CD14-positive monocyte (primary cell): Measurements from ENCODE around the gene CCBE1. TPM values are rescaled to one million over a fixed set of nuclear protein-coding genes. Genes with fewer than 3 reads are reported as not detected.

Source experiments
- DNase-seq, 3 donors: peaks; one replicate each; pipeline ENCODE4 v3.0.0-alpha.2; 2011 to 2022
- H2AFZ ChIP-seq: 2 replicates; pipeline ENCODE4 v1.6.0; 2012; ENCODE audit warnings: mild to moderate bottlenecking, low read depth, low read length, inconsistent platforms; ENCODE audit not compliant: insufficient read depth, poor library complexity, severe bottlenecking
- H3K27ac ChIP-seq, 2 donors: 1 replicate in 1 of 2; 2 replicates in 1 of 2; pipeline ENCODE4 v1.5.1; 2012 to 2013; ENCODE audit warnings: low read length in 2 of 2, control low read depth in 1 of 2, inconsistent platforms in 1 of 2, low read depth in 1 of 2, mild to moderate bottlenecking in 1 of 2
- H3K27me3 ChIP-seq, 2 donors: one replicate each; pipeline versions ENCODE4 v1.6.0 to v1.6.1; 2011 to 2013; ENCODE audit warnings: low read length in 2 of 2; ENCODE audit not compliant: control insufficient read depth in 2 of 2, insufficient read depth in 2 of 2
- H3K36me3 ChIP-seq, 2 donors: replicated peaks in 1 of 2; 1 replicate in 1 of 2; 2 replicates in 1 of 2; pipeline versions ENCODE4 v1.5.1 to v1.6.1; 2012 to 2013; ENCODE audit warnings: low read length in 2 of 2, control low read depth in 1 of 2, inconsistent platforms in 1 of 2, mild to moderate bottlenecking in 1 of 2; ENCODE audit not compliant: insufficient read depth in 2 of 2, control insufficient read depth in 1 of 2
- H3K4me1 ChIP-seq, 2 donors: 1 replicate in 1 of 2; 2 replicates in 1 of 2; pipeline versions ENCODE4 v1.5.1 to v1.6.1; 2012 to 2013; ENCODE audit warnings: low read length in 2 of 2, control low read depth in 1 of 2, inconsistent platforms in 1 of 2, mild to moderate bottlenecking in 1 of 2, moderate library complexity in 1 of 2; ENCODE audit not compliant: insufficient read depth in 2 of 2, control insufficient read depth in 1 of 2
- H3K4me2 ChIP-seq: replicated peaks from 2 replicates; pipeline ENCODE3; 2012; ENCODE audit warnings: low read length, moderate library complexity, mild to moderate bottlenecking; ENCODE audit not compliant: poor library complexity, severe bottlenecking; ENCODE audit errors: extremely low read depth
- H3K4me3 ChIP-seq, 3 experiments: fragments of 200-600 bp in 1 of 3; sonication (generic) in 1 of 3; replicated peaks in 1 of 3; 1 replicate in 2 of 3; 2 replicates in 1 of 3; pipeline ENCODE4 v1.5.1; 2011 to 2013; ENCODE audit warnings: low read length in 3 of 3, mild to moderate bottlenecking in 3 of 3, control low read depth in 2 of 3, low read depth in 2 of 3, inconsistent platforms in 1 of 3, moderate library complexity in 1 of 3
- H3K79me2 ChIP-seq: 2 replicates; pipeline ENCODE4 v1.6.0; 2012; ENCODE audit warnings: mild to moderate bottlenecking, control low read depth, inconsistent platforms, low read length, moderate library complexity; ENCODE audit not compliant: insufficient read depth
- H3K9ac ChIP-seq: 2 replicates; pipeline ENCODE4 v1.6.0; 2017; ENCODE audit warnings: low read length, mild to moderate bottlenecking; ENCODE audit not compliant: insufficient read depth, poor library complexity, severe bottlenecking
- H3K9me3 ChIP-seq, 2 donors: replicated peaks in 1 of 2; 1 replicate in 1 of 2; 2 replicates in 1 of 2; pipeline versions ENCODE4 v1.5.1 to v1.6.1; 2012 to 2013; ENCODE audit warnings: low read length in 2 of 2, control low read depth in 1 of 2; ENCODE audit not compliant: control insufficient read depth in 1 of 2, insufficient read depth in 1 of 2
- H4K20me1 ChIP-seq: 2 replicates; pipeline ENCODE4 v1.6.0; 2012; ENCODE audit warnings: mild to moderate bottlenecking, low read length, control low read depth, moderate library complexity; ENCODE audit not compliant: insufficient read depth
- H3K27ac Mint-ChIP-seq, 7 donors: one replicate each; pipeline ENCODE4 v1.8.0; 2020; ENCODE audit warnings: mild to moderate bottlenecking in 7 of 7, mixed read lengths in 7 of 7, moderate library complexity in 6 of 7, inconsistent platforms in 2 of 7
- H3K27me3 Mint-ChIP-seq, 3 donors: one replicate each; pipeline ENCODE4 v1.8.0; 2021 to 2022; ENCODE audit warnings: low read depth in 3 of 3, mild to moderate bottlenecking in 3 of 3, mixed read lengths in 3 of 3, moderate library complexity in 3 of 3, inconsistent platforms in 1 of 3
- H3K36me3 Mint-ChIP-seq, 2 donors: one replicate each; pipeline ENCODE4 v1.8.0; 2020; ENCODE audit warnings: mixed read lengths in 2 of 2, inconsistent platforms in 1 of 2, mild to moderate bottlenecking in 1 of 2
- H3K4me1 Mint-ChIP-seq: one replicate; pipeline ENCODE4 v1.8.0; 2020; ENCODE audit warnings: mild to moderate bottlenecking, mixed read lengths
- H3K4me3 Mint-ChIP-seq, 2 donors: one replicate each; pipeline ENCODE4 v1.8.0; 2020; ENCODE audit warnings: mild to moderate bottlenecking in 2 of 2, mixed read lengths in 2 of 2, moderate library complexity in 1 of 2
- H3K9me3 Mint-ChIP-seq, 7 donors: one replicate each; pipeline ENCODE4 v1.8.0; 2020 to 2022; ENCODE audit warnings: mixed read lengths in 7 of 7, mild to moderate bottlenecking in 6 of 7, moderate library complexity in 6 of 7, inconsistent platforms in 2 of 7
- CTCF ChIP-seq: fragments of 200-600 bp; IDR thresholded peaks from one replicate; pipeline ENCODE4 v1.8.0; 2022; ENCODE audit warnings: antibody characterized with exemption, mild to moderate bottlenecking
- WGBS: methylation state at CpG from one replicate; pipeline ENCODE4 v1.1.5; 2013; ENCODE audit warnings: missing lambda C conversion rate; ENCODE audit not compliant: insufficient coverage; 5-methylcytosine and 5-hydroxymethylcytosine counted together
- intact Hi-C, 2 donors: fragments of 100-400 bp; cut with micrococcal nuclease; formaldehyde crosslinking; loops; one replicate each; pipeline versions ENCODE4 v1.15.0 to v1.15.1; 2023
- polyA plus RNA-seq, 3 donors: library from polyadenylated mRNA; depleted of rRNA in 1 of 3; unstranded in 2 of 3; stranded (reverse) in 1 of 3; fragments of 300-500 nt in 2 of 3; fragments of >200 nt in 1 of 3; fragmentation: Illumina TruSeq in 2 of 3; gene quantifications; 1 replicate in 2 of 3; 2 replicates in 1 of 3; pipeline ENCODE4 v1.2.3, GENCODE V29; 2012 to 2021

Gene CCBE1
- polyA plus RNA-seq, 3 donors, result not detected

GRCh38 chr18:59718108-59718463, 20.9 kb upstream of the CCBE1 start:
- Histone ChIP-seq H3K4me3 (no peak overlapping the region), H3K9me3 (no peaks in the 10 kb centered on the region), H2AFZ (no peak overlapping the region), H3K4me2 (no peak overlapping the region), H3K79me2 (no peaks in the 10 kb centered on the region), H3K4me1 (no peaks in the 10 kb centered on the region), H4K20me1 (no peaks in the 10 kb centered on the region), H3K27me3 (no peaks in the 10 kb centered on the region), H3K36me3 (no peaks in the 10 kb centered on the region), H3K9ac (no peak overlapping the region), H3K27ac (no peak overlapping the region)
- Mint-ChIP-seq H3K4me1 (no peaks in the 10 kb centered on the region), H3K4me3 (no peak overlapping the region), H3K27me3 (peaks cover 0 to 5% (median 1%) of the 10 kb centered on the region in 3 donors), H3K27ac (no peak overlapping the region), H3K9me3 (peaks cover 0 to 4% (median 2%) of the 10 kb centered on the region in 7 donors), H3K36me3 (no peaks in the 10 kb centered on the region)
- no peak for DNase-seq
- no CpG with 5 or more reads among the region's 3 CpGs for WGBS
- intact Hi-C loops, result no loop called here
- TF ChIP-seq CTCF, result no peak

GRCh38 chr18:59717291-59717690, 20.1 kb upstream of the CCBE1 start:
- Mint-ChIP-seq H3K36me3 (no peaks in the 10 kb centered on the region), H3K4me1 (no peaks in the 10 kb centered on the region), H3K9me3 (peaks cover 0 to 4% (median 2%) of the 10 kb centered on the region in 7 donors), H3K27ac (no peak overlapping the region), H3K4me3 (no peak overlapping the region), H3K27me3 (peaks cover 0 to 5% (median 1%) of the 10 kb centered on the region in 3 donors)
- H2AFZ ChIP-seq, result no peak overlapping the region
- H3K27me3 ChIP-seq, result no peaks in the 10 kb centered on the region
- H3K4me2 ChIP-seq, result no peak overlapping the region
- no peaks in the 10 kb centered on the region for H4K20me1 ChIP-seq
- no peak for DNase-seq
- no peaks in the 10 kb centered on the region for H3K4me1 ChIP-seq
- no peaks in the 10 kb centered on the region for H3K36me3 ChIP-seq
- no peaks in the 10 kb centered on the region for H3K79me2 ChIP-seq
- intact Hi-C loops, result no loop called here
- 89% methylated on average over 2 of the region's 2 CpGs for WGBS
- no peak overlapping the region for H3K27ac ChIP-seq
- H3K9me3 ChIP-seq, result no peaks in the 10 kb centered on the region
- TF ChIP-seq CTCF, result no peak
- H3K4me3 ChIP-seq, result no peak overlapping the region
- no peak overlapping the region for H3K9ac ChIP-seq
